COLO668 (cell line): Measurements from ENCODE around the gene DMBT1.

Source experiments
- DNase-seq: peaks from one replicate; lab custom pipeline; 2025; ENCODE audit not compliant: unreplicated experiment; lab: John Stamatoyannopoulos, UW

DMBT1 gene

GRCh38 chr10:122665946-122666345, 105.4 kb downstream of the DMBT1 start:
- DNase-seq: no peak

- DNase-seq: no peak
Observed at GRCh38 chr10:122669045-122669444, 108.5 kb downstream of the DMBT1 start.

DNA sequence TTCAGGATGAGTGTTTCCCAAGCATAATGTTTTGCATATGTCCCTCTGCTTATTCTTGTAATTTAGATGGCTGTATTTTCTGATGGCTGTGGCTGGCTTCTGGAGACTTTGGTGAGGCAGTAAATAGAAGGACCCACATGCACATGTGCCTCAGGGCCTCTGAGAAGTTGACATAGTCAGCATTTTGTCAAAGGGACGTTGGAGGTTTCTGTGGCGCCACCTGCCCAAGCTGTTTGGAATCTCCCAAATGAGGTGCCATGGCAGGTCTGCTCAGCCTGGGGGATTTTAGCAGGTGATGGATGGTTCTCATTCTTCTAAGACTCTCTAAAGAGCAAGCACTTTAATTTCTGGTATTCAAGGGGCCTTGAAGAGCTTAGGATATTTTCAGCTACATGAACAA, 109.3 kb downstream of the DMBT1 start:
- DNase-seq: no peak

DNA sequence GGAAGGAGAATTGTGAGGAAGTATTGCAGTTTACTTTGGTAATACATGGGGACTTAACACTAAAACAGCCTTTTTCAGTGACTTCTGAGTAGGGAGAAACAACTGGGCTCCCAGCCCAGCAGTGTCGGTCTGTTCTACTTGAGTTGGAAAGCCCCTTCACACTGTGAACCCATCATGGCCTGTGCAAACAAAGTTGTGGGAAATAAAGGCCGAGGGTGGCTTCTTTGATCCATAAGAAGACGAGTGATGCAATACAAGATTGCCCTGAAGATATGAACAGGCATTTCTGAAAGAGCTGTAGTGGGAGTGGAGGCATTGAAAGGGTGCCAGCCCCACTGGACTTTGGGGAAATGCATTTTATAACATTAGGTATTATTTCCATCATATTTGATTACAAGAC, 110.8 kb downstream of the DMBT1 start:
- DNase-seq: no peak

- no peak for DNase-seq
Observed at GRCh38 chr10:122672655-122673054, 112.1 kb downstream of the DMBT1 start.

GRCh38 chr10:122673269-122673668, 112.7 kb downstream of the DMBT1 start:
- DNase-seq: no peak

GRCh38 chr10:122673731-122674130, 113.2 kb downstream of the DMBT1 start:
- DNase-seq: no peak

DNA sequence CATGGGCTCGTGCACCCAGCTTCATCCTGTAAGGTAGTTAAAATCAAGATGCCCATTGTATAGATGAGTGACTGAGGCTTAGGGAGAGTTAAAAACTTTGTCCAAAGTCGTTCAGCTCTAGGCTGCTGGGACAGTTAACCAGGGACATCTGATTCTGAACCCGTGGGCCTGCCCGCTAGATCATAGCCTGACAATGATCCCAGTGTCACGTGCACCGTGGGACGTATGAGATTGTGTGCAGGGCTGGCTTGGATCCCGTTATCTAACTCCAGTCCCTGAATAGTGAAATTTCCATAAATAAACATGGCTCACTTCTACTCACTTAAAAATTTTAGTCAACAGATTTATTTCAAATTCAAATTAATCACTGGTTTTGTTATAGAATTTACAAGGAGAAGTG, 114.2 kb downstream of the DMBT1 start:
- DNase-seq: no peak

DNA sequence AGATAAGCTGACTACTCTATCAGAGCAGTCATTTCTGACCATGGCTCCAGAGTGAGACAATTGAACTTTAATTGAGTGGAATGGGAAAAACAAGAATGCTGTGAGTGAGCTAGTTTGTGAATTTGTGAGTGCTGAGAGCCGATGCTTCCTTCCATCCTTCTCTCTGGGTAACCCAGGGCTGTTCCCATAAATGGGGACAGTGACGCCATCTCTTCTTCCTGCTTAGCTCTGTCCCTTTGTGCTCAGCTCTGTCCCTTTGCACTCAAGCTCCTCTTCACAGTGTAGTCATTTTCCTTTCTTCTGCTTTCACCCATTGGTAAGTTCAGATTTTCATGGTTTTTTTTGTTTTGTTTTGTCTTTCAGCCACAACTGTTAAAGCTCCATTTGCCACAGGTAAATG, 114.7 kb downstream of the DMBT1 start:
- no peak for DNase-seq

GRCh38 chr10:122678266-122678665, 117.7 kb downstream of the DMBT1 start:
- no peak for DNase-seq

- DNase-seq: no peak
Observed at GRCh38 chr10:122682522-122682921, 122.0 kb downstream of the DMBT1 start.

- no peak for DNase-seq
Observed at GRCh38 chr10:122688293-122688989, 127.9 kb downstream of the DMBT1 start.

GRCh38 chr10:122689146-122689820, 128.7 kb downstream of the DMBT1 start:
- no peak for DNase-seq

- DNase-seq: no peak
Observed at GRCh38 chr10:122692744-122693143, 132.2 kb downstream of the DMBT1 start.
